HepG2 (cell line): Measurements from ENCODE around the gene CNKSR3. TPM values are rescaled to one million over a fixed set of nuclear protein-coding genes. Genes with fewer than 3 reads are reported as not detected.
A peak's percentile ranks its signal among the peaks of the same experiment; 100 is the strongest.

Experiments
- CBX2 ChIP-seq, 2 experiments: fragments of 200-600 bp in 1 of 2; sonication (generic); formaldehyde crosslinking in 1 of 2; IDR thresholded peaks; 2 replicates each; pipeline versions ENCODE4 v1.7.0 to v1.8.1; 2018 to 2022; ENCODE audit warnings: low read depth in 2 of 2, low read length in 1 of 2, mild to moderate bottlenecking in 1 of 2, missing genetic modification reagents in 1 of 2
- HIVEP1 ChIP-seq: sonication (generic); formaldehyde crosslinking; IDR thresholded peaks from 2 replicates; pipeline ENCODE4 v1.4.0; 2020; ENCODE audit warnings: mild to moderate bottlenecking, missing genetic modification reagents
- JUND ChIP-seq: sonication (generic); formaldehyde crosslinking; IDR thresholded peaks from 2 replicates; pipeline ENCODE4 v1.8.0; 2022; ENCODE audit warnings: mild to moderate bottlenecking, missing genetic modification reagents
- MXI1 ChIP-seq: IDR thresholded peaks from 3 replicates; pipeline ENCODE4 v1.6.1; 2012; ENCODE audit warnings: low read depth, low read length, inconsistent platforms, borderline replicate concordance
- NR2F2 ChIP-seq: IDR thresholded peaks from 2 replicates; pipeline ENCODE4 v1.6.1; 2012; ENCODE audit warnings: low read depth, inconsistent platforms, borderline replicate concordance
- PAXIP1 ChIP-seq: sonication (generic); formaldehyde crosslinking; conservative IDR thresholded peaks from 2 replicates; pipeline ENCODE4 v1.4.0; 2020; ENCODE audit warnings: mild to moderate bottlenecking, missing genetic modification reagents, moderate library complexity
- RAD21 ChIP-seq: fragments of 450-650 bp; formaldehyde crosslinking; IDR thresholded peaks from 2 replicates; pipeline ENCODE4 v1.5.0; 2020; ENCODE audit warnings: mild to moderate bottlenecking
- SOX6 ChIP-seq, 2 experiments: fragments of 450-650 bp in 1 of 2; sonication (generic) in 1 of 2; formaldehyde crosslinking in 1 of 2; IDR thresholded peaks; 2 replicates each; pipeline versions ENCODE4 v1.4.0 to v1.6.1; 2017 to 2020; ENCODE audit warnings: antibody characterized with exemption in 1 of 2, mild to moderate bottlenecking in 1 of 2, missing genetic modification reagents in 1 of 2
- TEAD3 ChIP-seq: optimal IDR thresholded peaks from 2 replicates; pipeline ENCODE3; 2016; ENCODE audit warnings: borderline replicate concordance
- ZNF121 ChIP-seq: sonication (generic); formaldehyde crosslinking; IDR thresholded peaks from 2 replicates; pipeline ENCODE4 v1.5.0; 2020; ENCODE audit warnings: mild to moderate bottlenecking, missing genetic modification reagents
- ZNF281 ChIP-seq: sonication (generic); formaldehyde crosslinking; IDR thresholded peaks from 2 replicates; pipeline ENCODE4 v1.4.0; 2020; ENCODE audit warnings: missing genetic modification reagents, borderline replicate concordance
- ZNF3 ChIP-seq: IDR thresholded peaks from 2 replicates; pipeline ENCODE4 v1.7.0; 2017; ENCODE audit warnings: inconsistent platforms
- ZNF484 ChIP-seq: sonication (generic); formaldehyde crosslinking; IDR thresholded peaks from 2 replicates; pipeline ENCODE4 v1.5.1; 2020; ENCODE audit warnings: mild to moderate bottlenecking, low read depth, missing genetic modification reagents, borderline replicate concordance
- polyA plus RNA-seq, 8 experiments: library from polyadenylated mRNA; depleted of rRNA in 3 of 8; stranded (reverse) in 7 of 8; unstranded in 1 of 8; fragments of >200 nt; fragmentation: Illumina TruSeq in 4 of 8; extraction: Trizol in 4 of 8; gene quantifications; 2 replicates each; pipeline versions ENCODE4 v1.2.1 to v1.2.3, GENCODE V29; 2011 to 2016; ENCODE audit warnings: low read depth in 4 of 8, missing spikeins in 1 of 8, mixed read lengths in 1 of 8; ENCODE audit not compliant: insufficient read depth in 1 of 8
- total RNA-seq, 5 experiments: library from RNA; depleted of rRNA; stranded (reverse); fragments of >200 nt; fragmentation: Illumina TruSeq; extraction: Trizol; gene quantifications; 2 replicates each; pipeline ENCODE4 v1.2.3, GENCODE V29; 2016; ENCODE audit warnings: low read depth in 1 of 5
- TF ChIP-seq, protein P1 (sequence below): sonication (generic); formaldehyde crosslinking; IDR thresholded peaks from 2 replicates; pipeline ENCODE4 v1.9.0; 2021; ENCODE audit warnings: missing genetic modification reagents, mild to moderate bottlenecking, borderline replicate concordance
- TF ChIP-seq, protein P2 (sequence below): sonication (generic); formaldehyde crosslinking; IDR thresholded peaks from 2 replicates; pipeline ENCODE4 v1.8.1; 2023; ENCODE audit warnings: mild to moderate bottlenecking, inconsistent platforms, moderate library complexity, missing genetic modification reagents, borderline replicate concordance
- TF ChIP-seq, protein P3 (sequence below): sonication (generic); formaldehyde crosslinking; conservative IDR thresholded peaks from 2 replicates; pipeline ENCODE4 v1.4.0; 2020; ENCODE audit warnings: missing genetic modification reagents

Gene CNKSR3
- total and polyA plus RNA-seq, 2 of the 13 experiments (the other 11 are each of a cell fraction or from before 2014, with no cell fraction given): 9.2 to 38.6 TPM

- TF ChIP-seq ZNF281 (CRISPR knock-in tag) (no peak), CBX2 (IDR thresholded peaks at IDR 0.05; ENCODE audit: low read depth, low read length) (no peak), CBX2 (CRISPR knock-in tag; IDR thresholded peaks at IDR 0.05; ENCODE audit: low read depth) (no peak), NR2F2 (no peak), RAD21 (CRISPR knock-in tag) (peak; percentile 23; the same call in 1 of the 2 replicates), TEAD3 (CRISPR knock-in tag) (peak; percentile 83), ZNF3 (peak; percentile 32; the same call in 1 of the 2 replicates), PAXIP1 (CRISPR knock-in tag) (peak; percentile 47; the same call in 1 of the 2 replicates), ZNF121 (CRISPR knock-in tag) (peak; percentile 94), MXI1 (peak; percentile 19; the same call in 1 of the 3 replicates), JUND (CRISPR knock-in tag) (peak; percentile 75; the same call in 1 of the 2 replicates), ZNF484 (CRISPR knock-in tag) (no peak), SOX6 (IDR thresholded peaks at IDR 0.05) (no peak), SOX6 (CRISPR knock-in tag; IDR thresholded peaks at IDR 0.05) (no peak), HIVEP1 (CRISPR knock-in tag) (no peak)
- TF ChIP-seq, protein P1, sequence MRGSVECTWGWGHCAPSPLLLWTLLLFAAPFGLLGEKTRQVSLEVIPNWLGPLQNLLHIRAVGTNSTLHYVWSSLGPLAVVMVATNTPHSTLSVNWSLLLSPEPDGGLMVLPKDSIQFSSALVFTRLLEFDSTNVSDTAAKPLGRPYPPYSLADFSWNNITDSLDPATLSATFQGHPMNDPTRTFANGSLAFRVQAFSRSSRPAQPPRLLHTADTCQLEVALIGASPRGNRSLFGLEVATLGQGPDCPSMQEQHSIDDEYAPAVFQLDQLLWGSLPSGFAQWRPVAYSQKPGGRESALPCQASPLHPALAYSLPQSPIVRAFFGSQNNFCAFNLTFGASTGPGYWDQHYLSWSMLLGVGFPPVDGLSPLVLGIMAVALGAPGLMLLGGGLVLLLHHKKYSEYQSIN (CRISPR knock-in tag): no peak
- TF ChIP-seq, protein P2, sequence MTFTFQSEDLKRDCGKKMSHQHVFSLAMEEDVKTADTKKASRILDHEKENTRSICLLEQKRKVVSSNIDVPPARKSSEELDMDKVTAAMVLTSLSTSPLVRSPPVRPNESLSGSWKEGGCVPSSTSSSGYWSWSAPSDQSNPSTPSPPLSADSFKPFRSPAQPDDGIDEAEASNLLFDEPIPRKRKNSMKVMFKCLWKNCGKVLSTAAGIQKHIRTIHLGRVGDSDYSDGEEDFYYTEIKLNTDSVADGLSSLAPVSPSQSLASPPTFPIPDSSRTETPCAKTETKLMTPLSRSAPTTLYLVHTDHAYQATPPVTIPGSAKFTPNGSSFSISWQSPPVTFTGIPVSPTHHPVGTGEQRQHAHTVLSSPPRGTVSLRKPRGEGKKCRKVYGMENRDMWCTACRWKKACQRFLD: no peak
- TF ChIP-seq, protein P3, sequence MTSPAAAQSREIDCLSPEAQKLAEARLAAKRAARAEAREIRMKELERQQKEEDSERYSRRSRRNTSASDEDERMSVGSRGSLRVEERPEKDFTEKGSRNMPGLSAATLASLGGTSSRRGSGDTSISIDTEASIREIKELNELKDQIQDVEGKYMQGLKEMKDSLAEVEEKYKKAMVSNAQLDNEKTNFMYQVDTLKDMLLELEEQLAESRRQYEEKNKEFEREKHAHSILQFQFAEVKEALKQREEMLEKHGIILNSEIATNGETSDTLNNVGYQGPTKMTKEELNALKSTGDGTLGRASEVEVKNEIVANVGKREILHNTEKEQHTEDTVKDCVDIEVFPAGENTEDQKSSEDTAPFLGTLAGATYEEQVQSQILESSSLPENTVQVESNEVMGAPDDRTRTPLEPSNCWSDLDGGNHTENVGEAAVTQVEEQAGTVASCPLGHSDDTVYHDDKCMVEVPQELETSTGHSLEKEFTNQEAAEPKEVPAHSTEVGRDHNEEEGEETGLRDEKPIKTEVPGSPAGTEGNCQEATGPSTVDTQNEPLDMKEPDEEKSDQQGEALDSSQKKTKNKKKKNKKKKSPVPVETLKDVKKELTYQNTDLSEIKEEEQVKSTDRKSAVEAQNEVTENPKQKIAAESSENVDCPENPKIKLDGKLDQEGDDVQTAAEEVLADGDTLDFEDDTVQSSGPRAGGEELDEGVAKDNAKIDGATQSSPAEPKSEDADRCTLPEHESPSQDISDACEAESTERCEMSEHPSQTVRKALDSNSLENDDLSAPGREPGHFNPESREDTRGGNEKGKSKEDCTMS (CRISPR knock-in tag): no peak
Measured at GRCh38 chr6:154386848-154387717, 123.4 kb downstream of the CNKSR3 start (continued).
